IPS-18a (cell line): Measurements from ENCODE around the gene CEP152.

Source experiments
- H3K27ac ChIP-seq: one replicate; pipeline ENCODE4 v1.5.1; 2013; ENCODE audit warnings: low read length
- H3K27me3 ChIP-seq: one replicate; pipeline ENCODE4 v1.6.1; 2013; ENCODE audit warnings: mild to moderate bottlenecking, low read length; ENCODE audit not compliant: control insufficient read depth, insufficient read depth
- H3K36me3 ChIP-seq: one replicate; pipeline ENCODE4 v1.6.1; 2013; ENCODE audit warnings: low read depth, low read length; ENCODE audit not compliant: control insufficient read depth
- H3K4me1 ChIP-seq: one replicate; pipeline ENCODE4 v1.6.1; 2013; ENCODE audit warnings: low read depth, low read length; ENCODE audit not compliant: control insufficient read depth
- H3K4me3 ChIP-seq: one replicate; pipeline ENCODE4 v1.5.1; 2013; ENCODE audit warnings: low read length
- H3K9ac ChIP-seq: one replicate; pipeline ENCODE4 v1.6.1; 2013; ENCODE audit warnings: mild to moderate bottlenecking, low read length, moderate library complexity
- H3K9me3 ChIP-seq: one replicate; pipeline ENCODE4 v1.6.1; 2013; ENCODE audit warnings: low read depth, low read length; ENCODE audit not compliant: control insufficient read depth

CEP152 gene

DNA sequence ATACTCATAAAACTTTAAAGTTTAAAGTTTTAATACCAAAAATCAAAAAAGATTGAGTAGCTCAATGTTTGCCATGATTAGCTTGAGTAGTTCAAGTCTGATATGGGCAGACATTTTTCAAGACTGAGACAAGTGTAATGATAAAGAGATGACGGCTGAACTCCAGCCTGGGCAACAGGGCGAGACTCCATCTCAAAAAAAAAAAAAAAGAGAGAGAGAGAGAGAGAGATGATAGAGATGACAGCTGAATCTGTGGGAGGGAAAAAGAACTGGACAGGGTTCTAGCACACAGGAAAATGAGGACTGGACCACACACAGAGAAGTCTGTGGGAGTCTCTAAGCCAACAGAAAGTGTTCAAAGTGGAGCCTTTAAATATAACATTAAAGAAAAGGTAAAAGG is 25.2 kb downstream of the CEP152 start:
- H3K27ac ChIP-seq: no peak overlapping the region
- H3K9me3 ChIP-seq: no peaks in the 10 kb centered on the region
- H3K36me3 ChIP-seq: peaks cover 32% of the 10 kb centered on the region
- no peak overlapping the region for H3K4me3 ChIP-seq
- H3K9ac ChIP-seq: no peak overlapping the region
- no peaks in the 10 kb centered on the region for H3K27me3 ChIP-seq
- no peaks in the 10 kb centered on the region for H3K4me1 ChIP-seq

GRCh38 chr15:48785195-48785594 is 25.7 kb downstream of the CEP152 start:
- no peak overlapping the region for H3K9ac ChIP-seq
- H3K36me3 ChIP-seq: peaks cover 35% of the 10 kb centered on the region

GRCh38 chr15:48784756-48785155 is 26.1 kb downstream of the CEP152 start:
- H3K9ac ChIP-seq: no peak overlapping the region
- no peaks in the 10 kb centered on the region for H3K9me3 ChIP-seq
- H3K27ac ChIP-seq: no peak overlapping the region
- no peaks in the 10 kb centered on the region for H3K4me1 ChIP-seq
- no peaks in the 10 kb centered on the region for H3K27me3 ChIP-seq
- H3K36me3 ChIP-seq: peaks cover 35% of the 10 kb centered on the region
- H3K4me3 ChIP-seq: no peak overlapping the region

More at GRCh38 chr15:48785195-48785594, 25.7 kb downstream of the CEP152 start:
- Histone ChIP-seq H3K9me3 (no peaks in the 10 kb centered on the region), H3K4me3 (no peak overlapping the region), H3K4me1 (no peaks in the 10 kb centered on the region), H3K27ac (no peak overlapping the region), H3K27me3 (no peaks in the 10 kb centered on the region)

- peaks cover 30% of the 10 kb centered on the region for H3K36me3 ChIP-seq
These were observed 28.0 kb downstream of the CEP152 start for GRCh38 chr15:48782911-48783310.

DNA sequence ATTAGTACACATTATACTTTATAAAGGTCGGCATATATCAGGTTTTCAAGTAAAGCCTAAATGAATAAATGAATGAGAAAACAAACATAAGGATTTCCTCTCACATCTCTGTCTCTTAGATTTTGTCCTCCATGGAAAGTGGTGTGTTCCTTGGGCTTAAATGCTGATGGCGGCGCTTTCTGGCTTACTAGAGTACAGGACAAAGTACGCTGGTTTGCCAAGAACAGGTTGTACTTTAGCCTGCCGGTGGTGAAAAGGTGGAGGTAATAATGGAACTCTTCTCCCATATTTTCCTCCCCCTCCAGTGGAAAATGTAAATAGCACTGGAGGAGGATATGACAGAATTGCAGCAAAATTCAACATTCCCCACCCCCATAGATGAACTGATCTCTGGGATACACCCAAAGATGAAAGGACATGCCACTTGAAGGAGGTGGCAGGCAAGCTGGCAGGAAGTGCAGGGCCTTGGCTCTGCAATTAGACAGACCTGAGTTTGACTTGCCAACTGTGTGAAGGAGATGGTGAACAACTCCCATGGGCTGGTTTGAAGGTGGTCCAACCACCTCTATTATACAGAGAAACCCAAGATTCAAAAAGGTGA is 29.3 kb downstream of the CEP152 start:
- Histone ChIP-seq H3K4me1 (no peaks in the 10 kb centered on the region), H3K36me3 (peaks cover 27% of the 10 kb centered on the region), H3K27me3 (no peaks in the 10 kb centered on the region), H3K9me3 (no peaks in the 10 kb centered on the region), H3K9ac (no peak overlapping the region), H3K27ac (no peak overlapping the region), H3K4me3 (no peak overlapping the region)

More at GRCh38 chr15:48782911-48783310, 28.0 kb downstream of the CEP152 start:
- Histone ChIP-seq H3K27ac (no peak overlapping the region), H3K9me3 (no peaks in the 10 kb centered on the region), H3K4me3 (no peak overlapping the region), H3K4me1 (no peaks in the 10 kb centered on the region), H3K9ac (no peak overlapping the region), H3K27me3 (no peaks in the 10 kb centered on the region)

DNA sequence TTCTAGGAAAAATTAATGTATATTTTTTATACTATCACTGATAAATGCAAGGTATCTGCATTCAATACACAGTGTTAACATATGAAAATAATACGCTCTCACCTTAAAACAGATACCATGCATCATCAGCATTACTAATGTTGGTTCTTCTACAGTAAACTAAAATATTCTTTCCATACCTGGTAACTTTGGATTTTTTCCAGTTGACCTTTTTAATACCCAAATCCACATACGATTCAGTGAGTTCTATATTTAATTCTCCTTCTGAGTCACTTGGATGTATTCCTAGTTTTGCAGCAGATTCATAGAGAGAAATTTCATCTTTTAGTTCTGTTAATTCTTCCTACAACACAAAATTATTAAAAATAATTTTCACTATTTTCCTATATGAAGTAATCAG is 29.9 kb downstream of the CEP152 start:
- no peaks in the 10 kb centered on the region for H3K4me1 ChIP-seq
- no peak overlapping the region for H3K4me3 ChIP-seq
- no peaks in the 10 kb centered on the region for H3K27me3 ChIP-seq
- H3K9me3 ChIP-seq: no peaks in the 10 kb centered on the region
- no peak overlapping the region for H3K27ac ChIP-seq
- peaks cover 27% of the 10 kb centered on the region for H3K36me3 ChIP-seq
- no peak overlapping the region for H3K9ac ChIP-seq

- no peaks in the 10 kb centered on the region for H3K4me1 ChIP-seq
- H3K27ac ChIP-seq: no peak overlapping the region
- no peaks in the 10 kb centered on the region for H3K27me3 ChIP-seq
- no peaks in the 10 kb centered on the region for H3K9me3 ChIP-seq
- peaks cover 22% of the 10 kb centered on the region for H3K36me3 ChIP-seq
- H3K9ac ChIP-seq: no peak overlapping the region
- H3K4me3 ChIP-seq: no peak overlapping the region
These were observed 32.5 kb downstream of the CEP152 start for GRCh38 chr15:48778331-48778730.

GRCh38 chr15:48777645-48778330 is 33.1 kb downstream of the CEP152 start:
- Histone ChIP-seq H3K9me3 (no peaks in the 10 kb centered on the region), H3K9ac (no peak overlapping the region), H3K36me3 (peaks cover 19% of the 10 kb centered on the region), H3K4me3 (no peak overlapping the region), H3K4me1 (no peaks in the 10 kb centered on the region), H3K27me3 (no peaks in the 10 kb centered on the region), H3K27ac (no peak overlapping the region)

DNA sequence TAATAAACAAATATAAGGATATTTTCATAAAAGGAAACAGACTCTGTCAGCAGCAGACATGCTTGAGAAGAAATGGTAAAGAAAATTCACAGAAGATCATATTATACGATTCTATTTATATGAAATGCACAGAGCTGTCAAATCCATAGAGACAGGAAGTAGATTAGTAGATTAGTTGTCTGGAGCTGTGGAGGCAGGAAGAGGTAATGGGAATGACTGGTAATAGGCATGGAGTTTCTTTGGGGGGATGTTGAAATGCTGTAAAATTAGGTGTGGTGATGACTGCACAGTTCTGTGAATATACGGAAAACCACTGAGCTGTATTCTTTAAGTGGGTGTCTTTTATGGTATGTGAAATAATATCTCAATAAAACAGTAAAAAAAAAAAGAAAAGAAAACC is 35.3 kb downstream of the CEP152 start:
- no peaks in the 10 kb centered on the region for H3K27me3 ChIP-seq
- no peak overlapping the region for H3K9ac ChIP-seq
- H3K9me3 ChIP-seq: no peaks in the 10 kb centered on the region
- H3K27ac ChIP-seq: no peak overlapping the region
- H3K4me1 ChIP-seq: no peaks in the 10 kb centered on the region
- no peak overlapping the region for H3K4me3 ChIP-seq
- H3K36me3 ChIP-seq: peaks cover 5% of the 10 kb centered on the region

GRCh38 chr15:48774484-48774883 is 36.4 kb downstream of the CEP152 start:
- Histone ChIP-seq H3K4me3 (no peak overlapping the region), H3K9me3 (no peaks in the 10 kb centered on the region), H3K27ac (no peak overlapping the region), H3K4me1 (no peaks in the 10 kb centered on the region), H3K9ac (no peak overlapping the region), H3K27me3 (no peaks in the 10 kb centered on the region), H3K36me3 (peaks cover 4% of the 10 kb centered on the region)

- Histone ChIP-seq H3K4me3 (no peak overlapping the region), H3K36me3 (peaks cover 43% of the 10 kb centered on the region), H3K27ac (no peak overlapping the region), H3K9ac (no peak overlapping the region), H3K27me3 (no peaks in the 10 kb centered on the region), H3K9me3 (no peaks in the 10 kb centered on the region), H3K4me1 (no peaks in the 10 kb centered on the region)
These were observed 44.7 kb downstream of the CEP152 start for GRCh38 chr15:48766196-48766595.

GRCh38 chr15:48765022-48765421 is 45.8 kb downstream of the CEP152 start:
- Histone ChIP-seq H3K27ac (no peak overlapping the region), H3K4me3 (no peak overlapping the region), H3K4me1 (peaks cover 8% of the 10 kb centered on the region), H3K27me3 (no peaks in the 10 kb centered on the region), H3K9me3 (no peaks in the 10 kb centered on the region), H3K36me3 (peaks cover 44% of the 10 kb centered on the region), H3K9ac (no peak overlapping the region)
